ENCODE data around the gene AP1G1.

The AP1G1 gene

GRCh38 chr16:71784093-71784492 lies 24.5 kb downstream of the AP1G1 start:
- Histone ChIP-seq H3K4me3 (IDR thresholded peaks at IDR 0.05; ENCODE audit: insufficient read depth, low read depth, low read length) (no peak overlapping the region), H3K36me3 (ENCODE audit: insufficient read depth) (no peaks in the 10 kb centered on the region), H3K4me2 (no peak overlapping the region), H4K20me1 (ENCODE audit: insufficient read depth) (no peaks in the 10 kb centered on the region), H3K27ac (no peak overlapping the region), H3K4me1 (ENCODE audit: low read depth, poor library complexity, severe bottlenecking) (peaks cover 15% of the 10 kb centered on the region), H3K79me2 (ENCODE audit: insufficient read depth, low read depth) (peaks cover 77% of the 10 kb centered on the region), H3K27me3 (ENCODE audit: insufficient read depth, low read depth) (no peaks in the 10 kb centered on the region), H2AFZ (ENCODE audit: low read depth) (no peak overlapping the region), H3K9ac (no peak overlapping the region)
- TF ChIP-seq CTCF (conservative IDR thresholded peaks at IDR 0.05; ENCODE audit: low read depth, low read length), result no peak

- no peaks in the 10 kb centered on the region for H3K4me1 ChIP-seq (ENCODE audit: low read depth, poor library complexity, severe bottlenecking)
- H3K79me2 ChIP-seq (ENCODE audit: insufficient read depth, low read depth), result peaks cover 59% of the 10 kb centered on the region
- H3K27me3 ChIP-seq (ENCODE audit: insufficient read depth, low read depth), result no peaks in the 10 kb centered on the region
- H3K9ac ChIP-seq, result no peak overlapping the region
- H3K27ac ChIP-seq, result no peak overlapping the region
- H4K20me1 ChIP-seq (ENCODE audit: insufficient read depth), result no peaks in the 10 kb centered on the region; the same call in 1 of the 2 replicates
- TF ChIP-seq CTCF (conservative IDR thresholded peaks at IDR 0.05; ENCODE audit: low read depth, low read length), result no peak
- H2AFZ ChIP-seq (ENCODE audit: low read depth), result no peak overlapping the region
- no peaks in the 10 kb centered on the region for H3K36me3 ChIP-seq (ENCODE audit: insufficient read depth)
- H3K4me2 ChIP-seq, result no peak overlapping the region
- no peak overlapping the region for H3K4me3 ChIP-seq (IDR thresholded peaks at IDR 0.05; ENCODE audit: insufficient read depth, low read depth, low read length)
Measured at GRCh38 chr16:71781741-71782140, 26.9 kb downstream of the AP1G1 start.

GRCh38 chr16:71780521-71781089 lies 28.0 kb downstream of the AP1G1 start:
- Histone ChIP-seq H3K79me2 (ENCODE audit: insufficient read depth, low read depth) (peaks cover 52% of the 10 kb centered on the region), H3K4me2 (no peak overlapping the region), H3K9ac (no peak overlapping the region), H3K27ac (no peak overlapping the region), H3K27me3 (ENCODE audit: insufficient read depth, low read depth) (no peaks in the 10 kb centered on the region), H3K4me3 (IDR thresholded peaks at IDR 0.05; ENCODE audit: insufficient read depth, low read depth, low read length) (no peak overlapping the region), H3K36me3 (ENCODE audit: insufficient read depth) (no peaks in the 10 kb centered on the region), H2AFZ (ENCODE audit: low read depth) (no peak overlapping the region), H4K20me1 (ENCODE audit: insufficient read depth) (no peaks in the 10 kb centered on the region; the same call in 1 of the 2 replicates), H3K4me1 (ENCODE audit: low read depth, poor library complexity, severe bottlenecking) (no peaks in the 10 kb centered on the region)
- TF ChIP-seq CTCF (conservative IDR thresholded peaks at IDR 0.05; ENCODE audit: low read depth, low read length), result no peak

- Histone ChIP-seq H3K4me3 (IDR thresholded peaks at IDR 0.05; ENCODE audit: insufficient read depth, low read depth, low read length) (no peak overlapping the region), H3K27me3 (ENCODE audit: insufficient read depth, low read depth) (no peaks in the 10 kb centered on the region), H3K27ac (no peak overlapping the region), H3K4me1 (ENCODE audit: low read depth, poor library complexity, severe bottlenecking) (no peaks in the 10 kb centered on the region), H3K79me2 (ENCODE audit: insufficient read depth, low read depth) (peaks cover 38% of the 10 kb centered on the region), H2AFZ (ENCODE audit: low read depth) (no peak overlapping the region), H3K9ac (no peak overlapping the region), H4K20me1 (ENCODE audit: insufficient read depth) (no peaks in the 10 kb centered on the region; the same call in 1 of the 2 replicates), H3K36me3 (ENCODE audit: insufficient read depth) (no peaks in the 10 kb centered on the region), H3K4me2 (no peak overlapping the region)
- TF ChIP-seq CTCF (conservative IDR thresholded peaks at IDR 0.05; ENCODE audit: low read depth, low read length), result no peak
Measured at GRCh38 chr16:71778780-71779179, 29.9 kb downstream of the AP1G1 start.
